Osteoblast (primary cell): ENCODE measurements around the gene TSPAN7. TPM values are rescaled to one million over a fixed set of nuclear protein-coding genes. Genes with fewer than 3 reads are reported as not detected.
A peak's percentile ranks its signal among the peaks of the same experiment; 100 is the strongest.

Experiments used
- DNase-seq: peaks from one replicate; pipeline ENCODE4 v3.0.0; 2011; ENCODE audit warnings: low spot score, mixed read lengths; ENCODE audit not compliant: insufficient read length; ENCODE audit errors: missing footprints
- H2AFZ ChIP-seq: 2 replicates; pipeline ENCODE4 v1.6.0; 2011; ENCODE audit warnings: mild to moderate bottlenecking, low read length
- H3K27ac ChIP-seq: 2 replicates; pipeline ENCODE4 v1.5.1; 2011; ENCODE audit warnings: mild to moderate bottlenecking, low read depth, low read length, moderate library complexity
- H3K27me3 ChIP-seq: 2 replicates; pipeline ENCODE4 v1.6.0; 2012; ENCODE audit warnings: mild to moderate bottlenecking, control low read depth, inconsistent platforms, low read length, moderate library complexity; ENCODE audit not compliant: insufficient read depth
- H3K36me3 ChIP-seq: 2 replicates; pipeline ENCODE4 v1.5.1; 2011; ENCODE audit warnings: mild to moderate bottlenecking, low read length, control low read depth, moderate library complexity; ENCODE audit not compliant: insufficient read depth
- H3K4me1 ChIP-seq: 2 replicates; pipeline ENCODE4 v1.5.1; 2011; ENCODE audit warnings: mild to moderate bottlenecking, low read length, control low read depth, moderate library complexity; ENCODE audit not compliant: insufficient read depth
- H3K4me2 ChIP-seq: 2 replicates; pipeline ENCODE4 v1.6.0; 2011; ENCODE audit warnings: mild to moderate bottlenecking, low read length; ENCODE audit not compliant: insufficient read depth
- H3K4me3 ChIP-seq: fragments of 200-600 bp; sonication (generic); 3 replicates; pipeline ENCODE4 v1.5.1; 2012; ENCODE audit warnings: mild to moderate bottlenecking, low read length, inconsistent platforms; ENCODE audit not compliant: insufficient read depth
- H3K79me2 ChIP-seq: 2 replicates; pipeline ENCODE4 v1.6.0; 2012; ENCODE audit warnings: mild to moderate bottlenecking, low read length, control low read depth, inconsistent platforms; ENCODE audit not compliant: insufficient read depth
- H3K9me3 ChIP-seq: 2 replicates; pipeline ENCODE4 v1.5.1; 2011; ENCODE audit warnings: low read depth, low read length, control low read depth
- H4K20me1 ChIP-seq: 2 replicates; pipeline ENCODE4 v1.6.0; 2012; ENCODE audit warnings: mild to moderate bottlenecking, low read length, control low read depth; ENCODE audit not compliant: insufficient read depth
- CTCF ChIP-seq: IDR thresholded peaks from 2 replicates; pipeline ENCODE4 v1.5.1; 2011; ENCODE audit warnings: mild to moderate bottlenecking, low read depth, low read length, moderate library complexity; ENCODE audit errors: extremely low read depth
- total RNA-seq: library from RNA; depleted of rRNA; stranded (reverse); fragments of >200 nt; gene quantifications from 2 replicates; pipeline ENCODE4 v1.2.3, GENCODE V29; 2012

The TSPAN7 gene
- total RNA-seq, 1 donor = 0.36 TPM

GRCh38 chrX:38651625-38652601 is 90.6 kb downstream of the TSPAN7 start:
- no peak for DNase-seq
- no peaks in the 10 kb centered on the region for H3K4me1 ChIP-seq
- no peak overlapping the region for H3K4me2 ChIP-seq
- H3K27me3 ChIP-seq = peaks cover 17% of the 10 kb centered on the region
- H3K79me2 ChIP-seq = no peaks in the 10 kb centered on the region
- no peak overlapping the region for H2AFZ ChIP-seq
- no peak overlapping the region for H3K27ac ChIP-seq
- no peaks in the 10 kb centered on the region for H4K20me1 ChIP-seq
- H3K36me3 ChIP-seq = no peaks in the 10 kb centered on the region
- no peak overlapping the region for H3K4me3 ChIP-seq
- no peaks in the 10 kb centered on the region for H3K9me3 ChIP-seq
- no peak for TF ChIP-seq CTCF

GRCh38 chrX:38652934-38653442 is 91.6 kb downstream of the TSPAN7 start:
- Histone ChIP-seq H3K79me2 (no peaks in the 10 kb centered on the region), H3K27ac (no peak overlapping the region), H3K27me3 (peaks cover 17% of the 10 kb centered on the region), H3K36me3 (no peaks in the 10 kb centered on the region), H3K4me3 (no peak overlapping the region), H3K9me3 (no peaks in the 10 kb centered on the region), H4K20me1 (no peaks in the 10 kb centered on the region), H3K4me2 (no peak overlapping the region), H2AFZ (no peak overlapping the region), H3K4me1 (no peaks in the 10 kb centered on the region)
- TF ChIP-seq CTCF = no peak
- no peak for DNase-seq

- peaks cover 19% of the 10 kb centered on the region for H3K27me3 ChIP-seq
- no peaks in the 10 kb centered on the region for H3K36me3 ChIP-seq
- H3K9me3 ChIP-seq = no peaks in the 10 kb centered on the region
- H4K20me1 ChIP-seq = no peaks in the 10 kb centered on the region
- H3K4me3 ChIP-seq = no peak overlapping the region
- DNase-seq = no peak
- H3K27ac ChIP-seq = no peak overlapping the region
- H3K79me2 ChIP-seq = no peaks in the 10 kb centered on the region
- H2AFZ ChIP-seq = no peak overlapping the region
- no peak overlapping the region for H3K4me2 ChIP-seq
- TF ChIP-seq CTCF = peak; percentile 64
- no peaks in the 10 kb centered on the region for H3K4me1 ChIP-seq
Measured at GRCh38 chrX:38654302-38654701, 93.0 kb downstream of the TSPAN7 start.

- H3K4me1 ChIP-seq = no peaks in the 10 kb centered on the region
- H3K4me3 ChIP-seq = no peak overlapping the region
- no peak for TF ChIP-seq CTCF
- peaks cover 15% of the 10 kb centered on the region for H3K27me3 ChIP-seq
- no peak for DNase-seq
- no peaks in the 10 kb centered on the region for H3K9me3 ChIP-seq
- H3K27ac ChIP-seq = no peak overlapping the region
- H3K4me2 ChIP-seq = no peak overlapping the region
- H4K20me1 ChIP-seq = no peaks in the 10 kb centered on the region
- no peak overlapping the region for H2AFZ ChIP-seq
- no peaks in the 10 kb centered on the region for H3K36me3 ChIP-seq
- no peaks in the 10 kb centered on the region for H3K79me2 ChIP-seq
Measured at GRCh38 chrX:38656350-38656915, 95.1 kb downstream of the TSPAN7 start.
